ENCODE data around the gene SETDB1. TPM values are rescaled to one million over a fixed set of nuclear protein-coding genes. Genes with fewer than 3 reads are reported as not detected.

SETDB1 gene
- total and polyA plus RNA-seq, 2 of the 13 experiments (the other 11 are each of a cell fraction or from before 2014, with no cell fraction given): 33.1 to 34.6 TPM

DNA sequence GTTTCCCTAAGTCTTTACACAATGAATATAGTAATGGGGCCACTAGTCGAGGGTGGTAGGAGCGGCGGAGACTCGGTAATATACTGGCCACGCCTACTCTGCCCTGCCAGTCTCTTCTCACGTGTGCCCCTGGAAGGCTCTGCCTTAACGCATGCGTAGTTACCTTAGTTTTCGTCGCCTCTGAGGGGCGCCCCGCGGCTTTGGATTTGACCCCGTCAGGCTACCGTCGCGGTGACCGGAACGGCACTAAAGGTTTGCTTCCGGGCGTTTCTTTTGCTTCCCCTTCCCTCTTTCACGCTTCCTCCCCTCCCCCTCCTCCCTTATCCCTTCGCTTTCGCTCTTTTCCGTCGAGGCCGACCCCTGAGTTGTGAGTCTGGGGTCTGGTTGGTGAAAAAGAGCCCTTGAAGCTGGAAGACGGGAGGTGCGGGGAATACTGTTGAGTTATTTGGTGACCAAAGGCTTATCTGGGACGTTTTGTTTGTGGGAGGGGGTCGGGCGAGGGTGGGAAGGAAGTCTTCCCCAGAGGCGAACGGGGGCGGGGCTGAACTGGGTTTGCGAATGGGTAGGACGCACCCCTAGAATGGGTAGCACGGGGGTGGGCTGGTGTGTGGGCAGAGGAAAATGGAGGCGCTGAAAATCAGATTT is at the start of gene SETDB1 (continued):
- TF ChIP-seq ZNF646 (CRISPR knock-in tag; IDR thresholded peaks at IDR 0.05): no peak
- peak; percentile 80 for TF ChIP-seq CCAR2 (optimal IDR thresholded peaks at IDR 0.05; ENCODE audit: low read depth, low read length)
- no peak for TF ChIP-seq TP53 (CRISPR knock-in tag; conservative IDR thresholded peaks at IDR 0.05)
- TF ChIP-seq, protein P1, sequence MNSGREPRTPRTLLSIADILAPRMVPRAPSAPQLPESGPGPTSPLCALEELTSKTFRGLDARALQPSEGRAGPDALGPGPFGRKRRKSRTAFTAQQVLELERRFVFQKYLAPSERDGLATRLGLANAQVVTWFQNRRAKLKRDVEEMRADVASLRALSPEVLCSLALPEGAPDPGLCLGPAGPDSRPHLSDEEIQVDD (CRISPR knock-in tag; IDR thresholded peaks at IDR 0.05; ENCODE audit: borderline replicate concordance): no peak
- TF ChIP-seq TEAD3 (CRISPR knock-in tag; optimal IDR thresholded peaks at IDR 0.05; ENCODE audit: borderline replicate concordance): peak; percentile 8
- peak; percentile 39 for TF ChIP-seq MIER3 (CRISPR knock-in tag; IDR thresholded peaks at IDR 0.05; ENCODE audit: borderline replicate concordance)
- TF ChIP-seq, protein P2, sequence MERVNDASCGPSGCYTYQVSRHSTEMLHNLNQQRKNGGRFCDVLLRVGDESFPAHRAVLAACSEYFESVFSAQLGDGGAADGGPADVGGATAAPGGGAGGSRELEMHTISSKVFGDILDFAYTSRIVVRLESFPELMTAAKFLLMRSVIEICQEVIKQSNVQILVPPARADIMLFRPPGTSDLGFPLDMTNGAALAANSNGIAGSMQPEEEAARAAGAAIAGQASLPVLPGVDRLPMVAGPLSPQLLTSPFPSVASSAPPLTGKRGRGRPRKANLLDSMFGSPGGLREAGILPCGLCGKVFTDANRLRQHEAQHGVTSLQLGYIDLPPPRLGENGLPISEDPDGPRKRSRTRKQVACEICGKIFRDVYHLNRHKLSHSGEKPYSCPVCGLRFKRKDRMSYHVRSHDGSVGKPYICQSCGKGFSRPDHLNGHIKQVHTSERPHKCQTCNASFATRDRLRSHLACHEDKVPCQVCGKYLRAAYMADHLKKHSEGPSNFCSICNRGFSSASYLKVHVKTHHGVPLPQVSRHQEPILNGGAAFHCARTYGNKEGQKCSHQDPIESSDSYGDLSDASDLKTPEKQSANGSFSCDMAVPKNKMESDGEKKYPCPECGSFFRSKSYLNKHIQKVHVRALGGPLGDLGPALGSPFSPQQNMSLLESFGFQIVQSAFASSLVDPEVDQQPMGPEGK (CRISPR knock-in tag; IDR thresholded peaks at IDR 0.05): peak; percentile 84
- no peak for TF ChIP-seq HOXA9 (CRISPR knock-in tag; IDR thresholded peaks at IDR 0.05; ENCODE audit: borderline replicate concordance)
- TF ChIP-seq ZBTB1 (CRISPR knock-in tag; IDR thresholded peaks at IDR 0.05; ENCODE audit: borderline replicate concordance): no peak
- TF ChIP-seq, protein P3, sequence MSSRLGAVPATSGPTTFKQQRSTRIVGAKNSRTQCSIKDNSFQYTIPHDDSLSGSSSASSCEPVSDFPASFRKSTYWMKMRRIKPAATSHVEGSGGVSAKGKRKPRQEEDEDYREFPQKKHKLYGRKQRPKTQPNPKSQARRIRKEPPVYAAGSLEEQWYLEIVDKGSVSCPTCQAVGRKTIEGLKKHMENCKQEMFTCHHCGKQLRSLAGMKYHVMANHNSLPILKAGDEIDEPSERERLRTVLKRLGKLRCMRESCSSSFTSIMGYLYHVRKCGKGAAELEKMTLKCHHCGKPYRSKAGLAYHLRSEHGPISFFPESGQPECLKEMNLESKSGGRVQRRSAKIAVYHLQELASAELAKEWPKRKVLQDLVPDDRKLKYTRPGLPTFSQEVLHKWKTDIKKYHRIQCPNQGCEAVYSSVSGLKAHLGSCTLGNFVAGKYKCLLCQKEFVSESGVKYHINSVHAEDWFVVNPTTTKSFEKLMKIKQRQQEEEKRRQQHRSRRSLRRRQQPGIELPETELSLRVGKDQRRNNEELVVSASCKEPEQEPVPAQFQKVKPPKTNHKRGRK (CRISPR knock-in tag; IDR thresholded peaks at IDR 0.05): no peak
- TF ChIP-seq GABPA (IDR thresholded peaks at IDR 0.05; ENCODE audit: low read depth, low read length): peak; percentile 83
- TF ChIP-seq GABPA (CRISPR knock-in tag; IDR thresholded peaks at IDR 0.05; ENCODE audit: low read depth): peak; percentile 99
- 0 out of 2 replicates have a peak, but pooled peaks have one; percentile 21 for TF ChIP-seq NFYC (CRISPR knock-in tag; IDR thresholded peaks at IDR 0.05)
- peak; percentile 49; the same call in 1 of the 2 replicates for TF ChIP-seq ERF (CRISPR knock-in tag; IDR thresholded peaks at IDR 0.05)
- TF ChIP-seq, protein P4, sequence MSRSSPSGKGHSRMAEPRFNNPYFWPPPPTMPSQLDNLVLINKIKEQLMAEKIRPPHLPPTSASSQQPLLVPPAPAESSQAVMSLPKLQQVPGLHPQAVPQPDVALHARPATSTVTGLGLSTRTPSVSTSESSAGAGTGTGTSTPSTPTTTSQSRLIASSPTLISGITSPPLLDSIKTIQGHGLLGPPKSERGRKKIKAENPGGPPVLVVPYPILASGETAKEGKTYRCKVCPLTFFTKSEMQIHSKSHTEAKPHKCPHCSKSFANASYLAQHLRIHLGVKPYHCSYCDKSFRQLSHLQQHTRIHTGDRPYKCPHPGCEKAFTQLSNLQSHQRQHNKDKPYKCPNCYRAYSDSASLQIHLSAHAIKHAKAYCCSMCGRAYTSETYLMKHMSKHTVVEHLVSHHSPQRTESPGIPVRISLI (CRISPR knock-in tag; IDR thresholded peaks at IDR 0.05; ENCODE audit: borderline replicate concordance): no peak; the same call in 1 of the 2 replicates
- TF ChIP-seq, protein P5, sequence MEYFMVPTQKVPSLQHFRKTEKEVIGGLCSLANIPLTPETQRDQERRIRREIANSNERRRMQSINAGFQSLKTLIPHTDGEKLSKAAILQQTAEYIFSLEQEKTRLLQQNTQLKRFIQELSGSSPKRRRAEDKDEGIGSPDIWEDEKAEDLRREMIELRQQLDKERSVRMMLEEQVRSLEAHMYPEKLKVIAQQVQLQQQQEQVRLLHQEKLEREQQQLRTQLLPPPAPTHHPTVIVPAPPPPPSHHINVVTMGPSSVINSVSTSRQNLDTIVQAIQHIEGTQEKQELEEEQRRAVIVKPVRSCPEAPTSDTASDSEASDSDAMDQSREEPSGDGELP (IDR thresholded peaks at IDR 0.05; ENCODE audit: borderline replicate concordance, low read depth): no peak
- peak; percentile 92 for TF ChIP-seq ARNTL (CRISPR knock-in tag; IDR thresholded peaks at IDR 0.05)
